GM10847 (cell line): ENCODE measurements around the gene MBOAT2.
A peak's percentile ranks its signal among the peaks of the same experiment; 100 is the strongest.

ENCODE experiments used
- POLR2A ChIP-seq: IDR thresholded peaks from 2 replicates; pipeline ENCODE4 v1.6.1; 2011; ENCODE audit not compliant: insufficient read length; ENCODE audit errors: extremely low read depth

The MBOAT2 gene

DNA sequence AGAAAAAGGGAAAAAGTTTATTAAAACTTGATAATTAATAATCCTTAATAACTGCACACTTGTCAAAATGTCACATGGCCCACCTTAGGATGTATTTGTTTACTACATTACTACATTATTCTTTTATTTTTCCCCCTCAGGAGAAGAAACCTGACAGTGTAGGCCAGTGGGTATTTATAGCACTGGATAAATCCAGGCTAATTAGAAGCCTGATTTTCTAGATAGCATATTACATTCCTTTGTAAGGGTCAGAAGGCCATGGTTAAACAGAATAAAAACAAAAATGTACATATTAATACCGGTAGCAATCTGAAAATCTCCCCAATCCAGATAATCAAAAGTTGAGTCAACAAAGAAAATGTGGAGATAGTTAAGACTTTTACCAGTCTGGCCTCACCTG is 144.6 kb downstream of the MBOAT2 start:
- TF ChIP-seq POLR2A, result no peak

DNA sequence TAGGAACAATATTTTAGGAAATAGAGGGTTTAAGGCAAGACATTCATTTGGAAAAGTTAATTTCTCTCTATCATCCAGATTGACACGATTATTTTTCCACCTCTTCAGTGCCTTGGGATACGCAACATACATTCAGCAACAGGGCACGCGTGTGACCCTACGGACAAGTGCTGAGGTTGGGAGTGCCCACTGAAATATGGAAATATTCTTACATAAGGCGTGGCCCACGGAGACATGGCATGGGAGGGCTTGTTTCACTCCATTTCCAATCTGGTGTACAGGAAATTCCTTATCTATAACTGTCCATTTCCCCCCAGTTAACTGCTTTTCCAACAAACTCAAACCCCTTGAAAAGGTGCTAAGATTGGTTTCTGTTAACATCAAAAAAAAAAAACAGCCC is 145.2 kb downstream of the MBOAT2 start:
- TF ChIP-seq POLR2A, result no peak

DNA sequence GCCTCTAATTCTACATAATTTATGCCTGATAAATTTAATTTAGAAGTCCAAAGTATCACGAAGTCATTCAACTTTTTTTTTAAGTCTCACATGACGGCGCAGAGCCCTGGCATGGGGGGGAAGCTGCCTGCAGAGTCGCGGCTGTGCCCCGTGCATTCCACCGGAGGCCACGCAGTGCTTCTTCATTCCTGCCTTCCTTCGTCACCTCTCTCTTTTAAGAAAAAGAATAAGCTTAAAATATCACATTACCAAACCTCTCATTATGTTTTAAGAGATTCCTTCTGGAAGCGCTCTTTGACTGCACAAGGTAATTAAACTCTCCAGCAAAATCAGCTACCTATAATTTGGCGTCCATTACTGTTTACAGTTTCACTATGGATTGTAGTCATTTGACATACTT is 145.8 kb downstream of the MBOAT2 start:
- no peak for TF ChIP-seq POLR2A

DNA sequence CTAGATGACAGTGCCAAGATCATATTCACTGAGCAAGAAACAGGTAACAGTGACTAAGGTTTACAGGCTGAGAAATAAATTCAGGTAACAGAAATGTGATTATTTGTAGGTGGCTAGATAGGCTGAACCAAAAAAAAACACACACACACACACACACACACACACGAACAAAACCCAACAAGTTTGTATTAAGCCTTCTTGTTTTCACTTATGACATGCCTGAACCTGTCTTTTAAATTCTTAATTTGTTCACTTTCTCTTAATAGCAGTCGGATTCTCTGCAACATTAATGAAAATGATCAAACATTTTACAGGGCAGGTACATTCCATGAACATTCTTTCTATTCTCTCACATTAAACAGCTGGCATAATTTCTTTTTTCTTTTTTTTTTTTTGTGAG is 147.3 kb downstream of the MBOAT2 start:
- TF ChIP-seq POLR2A, result no peak

DNA sequence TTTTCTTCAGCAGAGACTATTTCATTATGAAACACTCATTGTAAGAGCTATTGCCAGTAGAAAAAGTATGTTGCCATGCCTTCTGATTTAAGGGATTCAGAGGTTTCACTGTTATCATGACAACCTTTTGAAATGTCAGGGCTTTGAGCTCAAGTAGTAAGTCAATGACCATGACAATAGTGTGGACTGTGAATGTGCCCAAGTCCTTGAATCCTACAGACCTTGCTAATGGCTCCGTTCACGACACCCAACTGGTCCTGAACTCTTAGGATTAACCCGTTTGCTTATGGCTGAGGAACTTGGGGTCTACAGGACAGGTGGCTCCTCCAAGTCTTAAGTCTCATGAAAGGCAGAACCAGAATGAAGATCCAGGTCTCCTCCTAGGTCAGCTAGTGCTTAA is 148.5 kb downstream of the MBOAT2 start:
- TF ChIP-seq POLR2A, result no peak

DNA sequence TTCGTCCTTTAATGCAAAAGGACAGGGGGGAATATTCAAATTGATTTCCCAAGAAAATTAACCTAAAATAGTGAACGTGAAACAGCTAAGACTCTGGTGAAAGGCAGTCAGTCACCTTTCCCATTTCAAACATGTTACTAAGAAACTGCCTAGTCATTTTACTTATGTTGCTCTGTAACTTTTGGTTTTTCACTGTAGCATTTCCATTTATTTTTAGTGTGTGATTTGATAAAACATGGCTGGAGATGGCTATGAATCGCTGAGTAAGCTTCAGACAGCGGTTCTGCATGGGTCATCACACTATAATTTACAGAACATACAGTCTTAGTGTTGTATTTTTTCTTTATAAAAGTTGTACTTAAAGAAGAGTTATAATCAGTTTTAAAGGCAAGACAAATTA is 150.1 kb downstream of the MBOAT2 start:
- TF ChIP-seq POLR2A, result no peak

DNA sequence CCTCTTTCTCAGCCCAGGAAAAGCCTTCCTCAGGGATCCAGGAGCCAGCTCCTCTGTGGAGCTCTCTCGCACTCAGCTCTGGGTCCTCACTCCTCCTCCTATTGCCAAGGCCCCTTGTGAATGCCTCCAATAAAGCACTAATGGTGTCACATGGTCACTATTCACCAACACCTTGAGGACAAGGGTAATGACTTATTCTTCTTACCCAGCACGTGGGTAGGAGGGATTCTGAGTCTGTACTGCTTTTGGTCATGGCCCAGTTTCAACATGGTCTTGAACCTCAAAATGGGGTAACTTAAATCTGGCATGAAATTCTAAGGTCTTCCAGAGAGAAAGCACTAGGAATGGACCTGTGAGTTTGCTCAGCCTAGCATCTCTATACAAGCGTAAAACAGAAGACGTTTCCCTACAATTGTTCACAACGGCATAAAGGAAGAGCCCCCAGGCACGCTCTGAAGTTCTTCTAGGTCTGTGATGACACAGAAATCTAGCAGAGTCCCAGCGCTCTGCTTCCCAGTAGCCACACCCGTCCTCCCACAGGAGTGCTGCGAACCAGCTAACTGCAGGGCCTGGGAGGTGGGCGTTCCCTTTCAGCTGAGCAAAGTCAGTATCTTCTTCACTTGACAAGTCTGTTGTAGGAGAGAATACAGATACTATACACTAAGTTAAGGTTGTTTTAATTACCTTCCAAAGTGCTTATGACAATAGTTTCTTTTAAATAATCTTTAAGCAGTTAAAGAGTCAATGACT is 151.5 kb downstream of the MBOAT2 start:
- TF ChIP-seq POLR2A, result no peak

DNA sequence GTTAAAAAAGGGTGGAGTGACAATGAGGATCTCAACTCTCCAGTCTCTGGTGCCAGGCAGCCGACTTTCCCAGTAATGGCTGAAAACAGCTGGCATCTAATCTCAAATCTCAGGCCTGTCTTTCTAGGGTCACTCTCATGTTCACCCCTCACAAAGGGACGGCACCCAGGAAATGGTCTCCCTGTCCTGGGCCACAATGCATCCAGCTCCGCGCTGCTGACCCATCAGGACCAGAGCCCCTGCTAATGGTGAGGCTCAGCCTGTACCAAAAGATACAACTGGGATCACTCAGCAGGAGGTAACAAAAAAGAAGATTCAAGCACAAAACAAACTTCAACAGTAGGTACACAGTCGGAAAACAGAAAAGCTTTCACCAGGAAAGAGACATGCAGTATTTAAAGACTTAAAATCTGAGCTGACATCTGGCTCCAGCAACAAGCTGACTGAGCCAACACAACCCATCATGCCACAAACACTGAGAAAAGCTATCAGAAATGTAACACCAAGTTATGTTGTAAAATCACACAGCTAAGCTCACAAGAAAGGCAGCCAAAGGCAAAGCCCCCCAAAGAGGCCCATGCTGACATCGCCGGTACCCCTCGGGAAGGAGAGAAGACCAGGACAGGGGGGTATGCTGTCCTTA is 152.5 kb downstream of the MBOAT2 start:
- TF ChIP-seq POLR2A, result no peak

DNA sequence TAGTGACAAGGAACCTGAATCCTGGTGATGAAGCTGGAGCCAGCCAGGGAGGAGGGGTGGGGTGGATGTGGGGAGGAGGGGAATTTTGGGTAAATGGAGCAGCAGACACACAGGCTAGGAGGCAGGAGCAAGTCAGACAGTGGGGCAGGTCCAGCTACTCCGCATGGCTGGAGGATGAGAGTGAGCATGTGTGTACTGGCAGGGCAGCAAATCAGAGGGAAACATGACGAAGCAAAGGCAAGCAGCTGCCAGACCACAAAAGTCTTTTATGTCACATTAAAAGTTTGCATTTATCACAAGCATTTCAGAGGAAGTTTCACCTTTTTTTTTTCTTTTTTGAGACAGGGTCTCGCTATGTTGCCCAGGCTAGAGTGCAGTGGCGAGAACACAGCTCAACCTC is 154.2 kb downstream of the MBOAT2 start:
- TF ChIP-seq POLR2A, result no peak

DNA sequence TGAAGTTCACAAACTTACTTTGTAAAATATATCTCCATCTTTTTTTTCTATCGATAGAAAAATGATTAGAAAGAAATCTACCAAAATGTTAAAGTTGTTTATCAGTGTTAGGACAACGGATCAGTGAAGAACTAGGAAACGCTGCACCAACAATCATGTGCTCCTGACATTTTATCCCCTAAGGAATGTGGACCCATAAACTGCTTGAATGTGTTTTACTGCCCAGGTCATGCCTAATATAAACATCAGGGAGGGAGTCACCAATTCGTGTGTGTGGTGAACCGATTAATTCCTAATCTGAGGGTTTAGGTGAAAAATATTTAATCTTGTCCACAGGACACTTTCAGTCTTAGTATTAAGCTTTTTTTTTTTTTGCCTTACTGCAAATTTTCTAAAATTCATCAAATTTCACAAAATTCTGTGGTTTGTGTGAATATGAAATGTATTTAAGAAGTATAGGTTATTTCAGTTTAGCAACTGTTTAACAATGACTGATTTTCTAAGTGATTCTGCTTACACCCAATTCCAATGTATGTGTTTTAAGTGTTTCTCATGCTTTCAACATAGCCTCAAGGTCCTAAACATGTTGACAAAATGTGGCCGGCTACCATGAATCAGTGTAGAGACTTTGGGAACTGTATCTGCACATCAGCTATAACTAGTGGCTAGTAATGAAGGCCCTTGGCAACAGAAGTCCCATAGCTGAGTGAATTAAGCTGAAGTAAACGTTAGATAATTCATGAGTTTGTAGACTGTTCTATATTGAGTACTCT is 155.0 kb downstream of the MBOAT2 start:
- TF ChIP-seq POLR2A, result no peak

DNA sequence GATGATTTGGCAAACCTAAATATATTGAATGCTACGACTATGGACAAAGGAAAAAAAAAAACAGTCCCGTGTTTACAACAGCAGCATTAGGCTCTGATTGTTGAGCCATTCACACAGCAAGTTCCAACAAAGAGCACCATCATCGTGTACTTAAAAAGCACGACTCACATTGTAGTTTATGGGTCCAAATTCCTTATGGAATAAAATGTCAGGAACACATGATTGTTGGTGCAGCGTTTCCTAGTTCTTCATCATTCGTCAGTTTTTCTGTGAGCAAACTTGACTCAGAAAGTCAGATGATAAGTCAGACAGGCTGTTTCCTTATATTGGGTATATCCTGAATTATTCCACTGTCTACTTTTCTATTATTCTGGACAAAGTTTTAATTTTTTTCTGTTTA is 156.1 kb downstream of the MBOAT2 start:
- TF ChIP-seq POLR2A, result no peak

DNA sequence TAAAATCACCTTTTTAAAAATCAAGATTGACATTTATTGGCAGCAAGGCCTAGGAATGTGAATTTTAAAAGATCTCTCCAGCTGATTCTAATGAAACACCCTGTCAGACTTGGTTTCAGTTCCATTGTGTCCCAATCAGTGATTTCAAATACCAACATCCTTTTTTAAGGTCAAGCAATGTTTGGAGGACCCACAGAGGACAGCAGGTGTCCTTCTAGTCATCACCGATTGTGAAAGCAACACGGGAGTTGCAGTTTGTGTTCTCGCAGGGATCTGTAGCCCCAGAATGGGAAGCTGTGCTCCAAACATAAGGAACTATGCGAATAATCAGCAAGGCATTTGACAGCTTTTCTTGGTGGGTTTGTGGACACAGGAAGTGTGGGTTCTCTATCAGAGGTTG is 161.6 kb downstream of the MBOAT2 start:
- TF ChIP-seq POLR2A, result no peak

DNA sequence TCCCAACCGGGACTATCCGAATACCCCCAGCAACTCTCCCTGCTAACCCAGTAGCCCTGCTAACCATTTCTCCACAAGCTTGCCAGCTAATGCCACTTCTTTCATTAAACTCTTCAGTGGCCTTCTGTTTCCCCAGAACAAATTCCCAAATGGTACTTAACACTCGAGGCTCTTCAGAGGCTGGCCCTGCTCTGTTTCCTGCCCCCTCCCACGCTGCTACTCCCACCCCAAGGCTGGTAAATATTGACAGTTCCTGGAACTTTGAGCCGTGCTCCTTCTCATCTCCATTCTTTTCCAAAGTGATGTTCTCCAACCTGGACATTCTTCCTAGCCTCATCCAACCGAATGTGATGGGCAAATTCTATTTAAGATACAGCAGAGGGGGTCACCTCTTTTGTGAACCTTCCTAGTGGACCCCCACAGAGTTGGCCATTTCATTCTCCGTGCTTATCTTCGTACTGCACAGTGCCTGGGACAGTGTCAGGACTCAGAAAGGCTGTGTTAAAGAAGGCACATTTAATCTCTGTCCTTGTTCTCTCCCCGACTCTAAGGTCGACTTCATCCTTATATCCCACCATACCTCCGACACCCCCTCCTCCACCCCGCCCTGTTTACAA is 162.9 kb downstream of the MBOAT2 start:
- no peak for TF ChIP-seq POLR2A

DNA sequence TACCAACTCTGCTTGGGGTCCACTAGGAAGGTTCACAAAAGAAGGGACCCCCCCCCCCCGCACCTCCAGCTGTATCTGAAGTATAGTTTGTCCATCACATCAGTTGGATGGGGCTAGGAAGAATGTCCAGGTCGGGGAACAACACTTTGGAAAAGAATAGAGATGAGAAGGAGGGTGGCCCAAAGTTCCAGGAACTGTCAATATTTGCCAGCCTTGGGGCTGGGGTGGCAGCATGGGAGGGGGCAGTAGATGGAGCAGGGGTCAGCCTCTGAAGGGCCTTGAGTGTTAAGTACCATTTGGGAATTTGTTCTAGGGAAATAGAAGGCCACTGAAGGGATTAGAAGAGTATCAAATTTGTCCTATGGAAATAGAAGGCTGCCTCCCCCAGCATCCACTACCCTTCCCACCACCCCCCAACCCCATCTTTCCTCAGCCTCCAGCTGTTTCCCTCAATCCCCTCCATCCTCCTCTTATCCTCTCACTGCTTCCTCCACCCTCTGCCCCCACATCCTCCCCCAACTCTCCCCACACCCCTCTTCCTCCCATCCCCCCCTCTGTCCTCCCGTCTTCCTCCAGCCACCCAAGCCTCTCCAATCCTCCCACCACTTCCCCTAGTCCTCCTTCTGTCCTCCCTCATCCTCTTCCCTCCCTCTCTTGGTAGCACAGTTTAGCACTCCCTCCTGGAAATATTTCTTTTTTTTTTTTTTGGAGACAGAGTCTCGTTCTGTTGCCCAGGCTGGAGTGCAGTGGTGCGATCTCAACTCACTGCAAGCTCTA is 164.1 kb downstream of the MBOAT2 start:
- no peak for TF ChIP-seq POLR2A

DNA sequence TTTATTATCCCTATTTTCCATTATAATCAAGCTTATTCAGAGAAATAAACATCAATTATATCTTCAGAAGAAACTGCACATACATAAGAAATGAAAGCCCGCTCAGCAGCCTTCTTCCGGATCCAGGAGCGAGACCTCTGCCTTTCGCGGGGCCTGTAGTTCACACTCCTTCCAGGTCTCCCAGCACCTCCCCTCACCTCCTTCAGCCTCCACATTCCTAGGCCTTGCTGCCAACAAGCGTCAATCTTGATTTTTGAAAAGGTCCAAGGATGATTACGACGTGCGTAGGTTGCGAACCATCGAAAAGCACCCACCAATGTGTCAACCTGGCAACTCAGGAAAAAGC is 165.7 kb downstream of the MBOAT2 start:
- TF ChIP-seq POLR2A, result no peak

DNA sequence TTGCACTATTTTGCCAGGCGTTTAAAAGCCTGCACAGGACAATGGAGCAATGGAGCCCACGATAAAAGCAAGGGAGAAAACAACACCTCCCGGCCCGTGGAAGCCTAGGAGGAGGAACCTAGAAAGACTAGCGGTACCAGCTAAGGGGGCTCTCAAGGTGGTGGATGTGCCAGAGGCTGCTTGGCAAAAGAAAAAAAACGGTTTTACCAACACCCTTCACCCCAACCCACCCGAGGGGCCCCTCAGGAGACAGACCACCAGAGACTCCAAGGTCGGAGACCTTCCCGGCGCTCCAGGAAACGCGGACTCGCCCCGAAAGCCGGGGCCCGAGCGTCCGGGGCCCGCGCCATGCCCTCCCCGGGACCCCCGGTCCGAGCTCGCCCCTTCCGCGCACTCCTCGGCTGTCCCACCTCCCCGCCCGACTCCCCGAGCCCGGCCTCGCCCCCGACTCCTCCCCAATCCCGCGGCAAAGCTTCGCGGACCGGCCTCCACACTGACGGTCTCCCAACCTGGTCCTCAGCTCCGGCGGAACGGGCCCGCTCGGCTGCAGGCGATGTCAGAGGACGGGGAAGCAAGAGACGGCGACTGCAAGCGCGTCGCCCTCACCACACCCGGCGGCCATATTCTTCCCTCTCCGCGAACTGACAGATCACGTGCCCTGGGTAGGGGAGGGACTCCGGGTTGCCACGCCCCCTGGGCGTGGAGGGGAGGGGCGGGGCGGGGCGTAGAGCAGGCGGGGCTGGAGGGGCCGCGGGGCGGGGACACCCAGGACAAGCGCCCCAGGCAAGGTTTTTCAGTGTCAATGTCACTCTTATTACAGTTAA is 166.3 kb downstream of the MBOAT2 start, which contains the start of gene KIDINS220:
Gene KIDINS220, minus strand, starts transcription at position 643 of the 824 bp plus-strand sequence. CDS start 10,520 bp downstream, outside the sequence.
- peak; percentile 82 for TF ChIP-seq POLR2A
